ENCODE measurements around the gene SOWAHA.

Gene SOWAHA

DNA sequence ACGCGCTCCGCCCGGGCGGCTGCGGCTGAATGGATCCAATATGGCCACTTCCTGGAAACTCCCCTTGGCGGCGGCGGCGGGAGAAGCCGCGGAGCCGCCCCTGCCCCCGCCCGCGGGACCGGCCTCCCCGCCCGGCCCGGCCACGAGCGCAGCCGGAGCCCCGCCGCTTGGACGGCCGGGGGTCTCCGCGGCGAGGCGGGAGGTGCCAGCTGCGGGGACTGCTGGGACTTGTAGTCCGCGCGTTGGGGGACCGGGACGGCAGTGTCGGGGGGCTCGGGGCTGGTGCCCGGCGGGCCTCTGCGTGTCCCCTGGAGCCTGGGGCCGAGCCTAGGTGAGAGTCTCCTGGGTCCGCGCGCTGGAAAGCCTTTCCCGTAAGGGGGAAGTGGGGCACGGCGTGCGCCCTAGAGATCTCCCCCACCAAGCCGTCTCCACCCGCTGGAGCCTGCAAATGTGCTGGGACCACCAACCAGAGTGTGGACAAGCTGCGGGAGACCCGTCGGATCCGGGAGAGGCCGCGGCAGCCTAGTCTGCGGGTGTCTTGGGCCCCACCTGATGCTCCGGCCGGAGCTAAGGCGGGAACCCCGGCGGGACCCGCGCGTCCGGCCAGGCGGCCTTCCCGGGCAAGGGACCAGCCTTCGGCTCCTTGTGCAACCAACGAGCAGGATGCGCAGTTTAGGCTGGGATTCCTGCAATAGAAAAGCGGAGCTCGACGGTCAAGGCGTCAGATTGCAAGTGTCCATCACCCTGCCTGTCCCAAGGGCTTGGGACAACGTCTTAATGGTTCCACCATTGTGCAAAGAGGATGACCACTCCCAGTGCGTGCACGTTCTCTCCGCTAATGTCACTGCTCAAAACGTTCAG, 35.7 kb upstream of the SOWAHA start, which contains the start of gene SEPTIN8:
SEPTIN8 (minus strand) TSS at position 31 of the 861 bp plus-strand sequence. CDS start 102 bp downstream, outside the sequence.
- TF ChIP-seq, protein P1, sequence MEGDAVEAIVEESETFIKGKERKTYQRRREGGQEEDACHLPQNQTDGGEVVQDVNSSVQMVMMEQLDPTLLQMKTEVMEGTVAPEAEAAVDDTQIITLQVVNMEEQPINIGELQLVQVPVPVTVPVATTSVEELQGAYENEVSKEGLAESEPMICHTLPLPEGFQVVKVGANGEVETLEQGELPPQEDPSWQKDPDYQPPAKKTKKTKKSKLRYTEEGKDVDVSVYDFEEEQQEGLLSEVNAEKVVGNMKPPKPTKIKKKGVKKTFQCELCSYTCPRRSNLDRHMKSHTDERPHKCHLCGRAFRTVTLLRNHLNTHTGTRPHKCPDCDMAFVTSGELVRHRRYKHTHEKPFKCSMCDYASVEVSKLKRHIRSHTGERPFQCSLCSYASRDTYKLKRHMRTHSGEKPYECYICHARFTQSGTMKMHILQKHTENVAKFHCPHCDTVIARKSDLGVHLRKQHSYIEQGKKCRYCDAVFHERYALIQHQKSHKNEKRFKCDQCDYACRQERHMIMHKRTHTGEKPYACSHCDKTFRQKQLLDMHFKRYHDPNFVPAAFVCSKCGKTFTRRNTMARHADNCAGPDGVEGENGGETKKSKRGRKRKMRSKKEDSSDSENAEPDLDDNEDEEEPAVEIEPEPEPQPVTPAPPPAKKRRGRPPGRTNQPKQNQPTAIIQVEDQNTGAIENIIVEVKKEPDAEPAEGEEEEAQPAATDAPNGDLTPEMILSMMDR (IDR thresholded peaks at IDR 0.05; ENCODE audit: low read length, missing control alignments): no peak
- peak within 1 kb of the TSS; percentile 72 for H3K4me3 ChIP-seq (replicated peaks; ENCODE audit: low read depth, low read length)
- DNase-seq (ENCODE audit: low read depth): peak; percentile 43

DNA sequence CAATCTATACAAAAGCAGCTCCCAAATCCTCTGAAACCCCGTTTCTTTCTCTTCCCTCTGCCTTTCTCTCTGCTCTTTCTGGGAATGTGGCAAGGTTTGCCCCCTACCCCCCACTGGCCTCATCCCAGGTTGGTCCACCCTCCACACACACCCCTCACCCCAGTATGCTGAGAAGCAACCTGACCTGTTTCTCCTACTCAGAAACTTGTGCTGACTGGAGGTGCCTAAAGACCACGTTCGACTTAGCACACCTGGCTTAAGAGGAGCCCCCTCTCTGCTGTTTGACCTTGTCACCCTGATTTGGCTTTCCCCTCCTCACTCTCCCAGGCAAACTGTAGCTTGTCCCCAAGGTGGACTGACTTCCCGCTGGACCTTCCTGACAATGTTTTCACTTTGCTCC, 35.0 kb upstream of the SOWAHA start:
- DNase-seq (ENCODE audit: low read depth): no peak
- TF ChIP-seq, protein P1 (IDR thresholded peaks at IDR 0.05; ENCODE audit: low read length, missing control alignments): no peak
- H3K4me3 ChIP-seq (replicated peaks; ENCODE audit: low read depth, low read length): no peak overlapping the region

- no peak for DNase-seq (ENCODE audit: low read depth)
- H3K4me3 ChIP-seq (replicated peaks; ENCODE audit: low read depth, low read length): no peak overlapping the region
- TF ChIP-seq, protein P1 (IDR thresholded peaks at IDR 0.05; ENCODE audit: low read length, missing control alignments): no peak
Observed at GRCh38 chr5:132778856-132779255, 34.2 kb upstream of the SOWAHA start.

DNA sequence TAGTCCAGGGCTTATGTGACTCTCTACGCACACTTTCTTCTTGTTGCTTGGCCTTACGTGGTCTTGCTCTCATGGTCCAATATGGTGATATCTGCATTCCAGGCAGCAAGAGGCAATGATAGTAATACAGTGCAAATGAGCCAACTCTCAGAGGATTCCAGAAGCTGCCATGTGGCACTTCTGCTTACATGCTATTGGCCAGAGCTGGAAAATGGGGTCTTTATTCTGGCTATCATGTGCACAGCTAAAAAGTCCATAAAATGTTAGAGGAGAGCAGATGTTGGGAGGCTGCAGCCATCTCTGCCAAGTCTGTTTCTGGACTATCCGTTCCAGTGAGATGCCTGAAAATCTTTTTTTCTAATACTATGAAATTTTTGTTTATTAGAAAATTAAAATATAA, 33.1 kb upstream of the SOWAHA start:
- no peak for DNase-seq (ENCODE audit: low read depth)
- H3K4me3 ChIP-seq (replicated peaks; ENCODE audit: low read depth, low read length): no peak overlapping the region
- TF ChIP-seq, protein P1 (IDR thresholded peaks at IDR 0.05; ENCODE audit: low read length, missing control alignments): no peak

DNA sequence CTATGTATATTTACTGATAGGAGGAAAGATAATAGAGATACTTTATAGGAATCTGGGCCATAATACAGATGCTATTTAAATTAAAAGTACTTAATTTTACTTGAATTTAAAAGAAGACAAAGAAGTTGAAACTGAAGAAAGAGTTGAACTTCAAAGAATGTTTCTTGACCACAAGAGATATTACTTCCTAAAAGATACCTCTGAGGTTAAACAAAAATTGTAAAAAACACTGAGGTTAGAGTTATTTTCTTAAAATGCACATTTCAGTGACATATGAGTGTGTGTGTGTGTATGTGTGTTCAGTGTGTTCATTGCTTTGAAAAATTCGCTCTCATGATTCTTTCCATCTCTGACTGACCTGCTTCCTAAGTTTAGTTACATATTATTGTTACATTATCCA, 32.5 kb upstream of the SOWAHA start:
- TF ChIP-seq, protein P1 (IDR thresholded peaks at IDR 0.05; ENCODE audit: low read length, missing control alignments): no peak

GRCh38 chr5:132781029-132781428, 32.1 kb upstream of the SOWAHA start:
- TF ChIP-seq, protein P1 (IDR thresholded peaks at IDR 0.05; ENCODE audit: low read length, missing control alignments): no peak
- no peak for DNase-seq (ENCODE audit: low read depth)
- H3K4me3 ChIP-seq (replicated peaks; ENCODE audit: low read depth, low read length): no peak overlapping the region

More for the DNA sequence above, 32.5 kb upstream of the SOWAHA start:
- no peak overlapping the region for H3K4me3 ChIP-seq (replicated peaks; ENCODE audit: low read depth, low read length)
- DNase-seq (ENCODE audit: low read depth): no peak
